Stimulated activated CD8-positive, alpha-beta memory T cell treated with anti-CD3 and anti-CD28 coated beads, Interleukin-7, amount 100 ng/mL, for 24 hours (primary cell): ENCODE measurements around the gene AFAP1.

ENCODE experiments used
- DNase-seq: peaks from one replicate; pipeline ENCODE4 v3.0.0-alpha.2; 2020; ENCODE audit warnings: low read depth

The AFAP1 gene

DNA sequence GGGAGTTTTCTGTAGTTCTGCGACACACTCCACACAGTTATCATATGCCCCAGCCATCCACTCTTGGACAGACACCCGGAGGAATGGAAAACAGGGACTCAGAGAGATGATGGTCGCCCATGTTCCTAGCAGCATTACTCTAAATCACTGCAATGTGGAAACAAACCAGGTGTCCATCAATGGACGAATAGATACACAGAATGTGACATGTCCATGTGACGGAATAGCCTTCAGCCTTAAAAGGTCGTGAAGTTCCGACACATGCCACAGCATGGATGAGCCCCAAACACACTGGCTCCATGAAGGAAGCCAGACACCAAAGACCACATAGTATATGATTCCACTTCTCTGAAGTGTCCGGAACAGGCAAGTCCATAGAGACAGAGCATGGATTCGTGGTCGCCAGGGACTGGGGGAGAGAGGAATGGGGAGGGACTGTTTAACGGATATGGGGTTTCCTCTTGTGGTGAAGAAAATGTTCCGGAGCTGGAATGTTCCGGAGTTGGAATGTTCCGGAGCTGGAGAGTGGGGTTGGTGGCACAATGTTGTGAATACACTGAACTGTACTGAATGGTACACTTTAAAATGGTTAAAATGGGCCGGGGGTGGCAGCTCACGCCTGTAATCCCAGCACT is 28.7 kb upstream of the AFAP1 start:
- DNase-seq = no peak

DNA sequence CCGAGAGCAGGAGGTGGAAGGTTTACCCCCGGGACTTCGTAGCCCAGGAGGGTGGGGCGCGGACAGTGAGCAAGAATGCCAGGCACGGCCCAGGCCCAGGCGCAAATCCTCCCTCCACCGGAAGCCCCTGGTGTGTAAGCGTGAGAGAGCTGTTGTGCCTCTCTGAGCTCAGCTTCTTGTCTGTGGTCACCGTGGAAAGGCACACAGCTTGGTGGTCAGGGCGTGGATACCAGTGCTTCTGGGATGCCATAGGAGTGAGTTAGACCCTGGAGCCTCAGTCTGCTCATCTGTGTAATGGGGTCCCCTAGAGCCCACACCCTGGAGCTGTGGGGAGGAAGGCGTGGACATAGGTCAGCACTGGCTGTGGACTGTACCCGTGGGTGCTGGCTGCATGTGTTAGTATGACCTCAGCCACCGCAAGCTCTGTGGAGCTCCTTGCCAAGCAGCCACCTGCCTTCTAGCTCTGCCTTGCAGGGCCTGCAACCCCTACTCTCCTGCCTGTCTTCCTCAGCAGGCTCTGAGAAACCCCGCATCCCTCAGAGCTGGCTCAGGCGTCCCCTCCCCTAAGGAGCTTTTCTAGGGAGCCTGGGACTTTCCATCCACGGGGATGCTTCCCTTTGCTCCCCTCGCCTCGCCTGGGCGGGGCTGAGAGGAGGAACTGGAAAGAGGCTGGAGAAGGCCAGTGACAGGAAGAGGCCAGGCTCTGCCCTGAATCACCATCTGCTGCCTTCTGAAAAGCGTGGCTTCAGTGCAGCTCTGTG is 28.0 kb upstream of the AFAP1 start:
- no peak for DNase-seq

GRCh38 chr4:7967063-7967440 is 27.4 kb upstream of the AFAP1 start:
- DNase-seq = no peak

DNA sequence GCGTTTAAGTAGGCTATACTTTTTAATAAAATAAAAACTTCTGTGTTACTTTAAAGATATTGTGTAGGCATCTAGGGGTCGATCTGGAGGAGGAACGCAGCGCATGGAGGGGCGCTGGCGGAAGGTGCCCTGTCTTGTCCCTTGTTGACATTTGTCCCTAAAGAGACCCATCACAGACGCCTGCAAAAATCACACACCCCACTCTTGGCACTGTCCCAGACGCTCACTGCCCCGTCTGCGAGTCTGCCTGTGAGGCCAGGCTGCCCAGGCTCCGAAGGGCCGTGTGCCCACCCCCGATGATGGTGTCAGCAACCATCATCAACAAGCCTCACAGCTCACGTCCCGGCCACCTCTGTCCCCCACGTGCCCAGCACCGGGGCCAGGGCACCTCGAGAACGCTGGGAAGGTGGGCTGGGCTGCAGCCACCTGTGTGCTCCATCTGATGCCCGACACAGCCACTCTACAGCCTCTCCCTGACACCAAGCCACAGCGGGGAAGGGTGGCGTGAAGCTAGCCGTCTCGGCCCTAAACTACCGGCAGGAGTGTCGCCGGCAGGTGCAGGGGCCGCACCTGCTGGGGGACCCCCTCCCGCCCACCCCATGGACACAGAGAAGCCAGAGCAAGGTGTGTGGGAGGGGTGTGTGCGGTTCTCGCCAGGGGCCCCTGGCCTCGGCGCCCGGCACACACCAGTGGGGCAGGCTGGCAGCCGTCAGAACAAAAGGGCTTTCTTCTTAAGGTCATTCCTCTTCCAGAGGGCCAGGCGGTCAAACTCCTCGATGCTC is 26.8 kb upstream of the AFAP1 start:
- DNase-seq = no peak

DNA sequence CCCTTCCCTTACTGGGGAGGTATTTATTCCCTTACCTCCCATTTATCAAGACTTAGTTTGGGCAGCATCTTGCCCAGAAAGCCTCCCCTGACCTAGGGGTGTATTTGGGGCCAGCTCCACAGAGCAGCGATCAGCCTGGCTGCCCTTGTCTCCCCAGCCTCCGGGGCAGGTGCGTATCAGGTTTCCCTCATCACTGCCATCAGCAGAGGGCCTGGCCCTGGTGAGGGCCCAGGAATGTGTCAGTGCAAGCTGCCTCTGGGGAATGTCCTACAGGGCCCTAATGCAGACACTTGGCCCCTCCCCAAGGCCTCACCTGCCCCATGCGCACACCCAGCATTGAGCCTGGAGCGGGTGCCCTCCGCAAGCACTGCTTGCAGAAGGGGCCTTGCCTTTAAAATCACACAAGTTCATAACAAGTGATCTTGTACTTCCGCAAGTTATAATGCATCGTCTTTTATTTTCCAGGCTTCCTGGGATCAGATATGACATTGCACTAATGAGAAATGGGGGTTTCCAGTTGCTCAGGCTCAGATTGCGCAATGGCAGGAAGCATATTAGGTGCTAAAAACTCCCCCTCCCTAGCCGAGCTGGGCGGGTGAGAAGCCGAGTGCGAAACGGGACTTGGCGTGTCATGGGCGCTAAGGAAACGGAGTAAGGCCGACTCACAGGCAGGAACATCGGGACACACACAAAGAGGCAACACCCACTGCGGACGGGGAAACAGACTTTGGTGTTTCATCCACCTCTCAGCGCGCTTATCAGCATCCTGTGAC is 25.4 kb upstream of the AFAP1 start:
- no peak for DNase-seq

DNA sequence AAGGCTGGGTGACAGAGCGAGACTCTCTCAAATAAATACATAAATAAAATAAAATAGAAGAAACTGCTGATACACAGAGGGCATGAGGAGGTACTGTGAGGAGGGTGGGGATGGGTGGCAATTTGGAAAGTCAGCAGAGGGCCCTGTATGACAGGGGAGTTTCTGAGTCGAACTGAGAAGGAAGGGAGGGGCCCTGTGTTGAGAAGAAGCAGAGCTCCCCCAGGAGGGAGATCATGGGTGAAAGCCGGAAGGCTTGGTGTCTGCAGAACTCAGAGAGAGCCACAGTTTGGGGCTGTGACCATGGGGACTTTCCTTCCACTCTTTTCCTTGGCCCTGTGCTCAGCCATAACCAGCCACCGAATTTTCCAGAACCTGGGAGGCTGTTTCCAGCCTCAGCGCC is 24.8 kb upstream of the AFAP1 start:
- no peak for DNase-seq

- no peak for DNase-seq
These were observed 24.0 kb upstream of the AFAP1 start for GRCh38 chr4:7963691-7964090.

- no peak for DNase-seq
These were observed 23.2 kb upstream of the AFAP1 start for GRCh38 chr4:7962609-7963508.

- DNase-seq = peak; percentile 56
These were observed 21.4 kb upstream of the AFAP1 start for GRCh38 chr4:7960790-7961655.

GRCh38 chr4:7960017-7960789 is 20.5 kb upstream of the AFAP1 start:
- DNase-seq = no peak

- DNase-seq = no peak
These were observed 19.4 kb upstream of the AFAP1 start for GRCh38 chr4:7959078-7959477.

GRCh38 chr4:7956934-7957656 is 17.4 kb upstream of the AFAP1 start:
- no peak for DNase-seq

GRCh38 chr4:7956270-7956808 is 16.7 kb upstream of the AFAP1 start:
- DNase-seq = no peak

DNA sequence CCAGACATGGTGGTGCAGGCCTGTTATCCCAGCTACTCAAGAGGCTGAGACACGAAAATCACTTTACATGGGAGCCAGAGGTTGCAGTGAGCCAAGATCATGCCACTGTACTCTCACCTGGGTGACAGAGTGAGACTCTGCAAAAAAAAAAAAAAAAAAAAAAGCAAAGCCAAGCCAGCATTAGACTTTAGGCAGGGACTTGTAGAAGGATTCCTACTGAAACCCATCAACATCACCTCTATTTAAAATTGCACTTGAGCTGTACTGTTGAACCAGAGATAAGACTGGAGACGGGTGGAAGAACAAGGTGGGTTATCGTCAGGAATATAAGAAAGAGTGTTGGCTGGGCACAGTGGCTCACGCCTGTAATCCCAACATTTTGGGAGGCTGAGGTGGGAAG is 15.7 kb upstream of the AFAP1 start:
- no peak for DNase-seq

DNA sequence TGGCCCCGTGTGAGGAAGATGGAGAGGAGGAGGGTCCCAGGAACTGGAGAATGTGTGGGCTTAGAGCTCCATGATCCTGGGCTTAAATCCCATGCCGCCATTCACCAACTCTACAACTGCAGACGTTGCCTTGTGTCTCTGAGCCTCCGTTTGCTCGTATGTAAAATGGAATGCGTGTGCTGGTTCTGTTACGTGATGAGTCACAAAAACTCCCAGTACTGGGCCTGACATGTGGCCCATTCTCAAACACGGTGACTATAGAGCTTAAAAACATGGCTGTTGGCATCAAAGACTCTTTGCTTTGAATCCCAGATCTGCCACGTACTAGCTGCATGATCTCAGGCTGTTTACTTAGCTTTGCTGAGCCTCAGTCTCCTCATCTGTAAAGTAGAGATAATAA is 13.0 kb upstream of the AFAP1 start:
- no peak for DNase-seq

- DNase-seq = no peak
These were observed 10.8 kb upstream of the AFAP1 start for GRCh38 chr4:7950301-7951092.

DNA sequence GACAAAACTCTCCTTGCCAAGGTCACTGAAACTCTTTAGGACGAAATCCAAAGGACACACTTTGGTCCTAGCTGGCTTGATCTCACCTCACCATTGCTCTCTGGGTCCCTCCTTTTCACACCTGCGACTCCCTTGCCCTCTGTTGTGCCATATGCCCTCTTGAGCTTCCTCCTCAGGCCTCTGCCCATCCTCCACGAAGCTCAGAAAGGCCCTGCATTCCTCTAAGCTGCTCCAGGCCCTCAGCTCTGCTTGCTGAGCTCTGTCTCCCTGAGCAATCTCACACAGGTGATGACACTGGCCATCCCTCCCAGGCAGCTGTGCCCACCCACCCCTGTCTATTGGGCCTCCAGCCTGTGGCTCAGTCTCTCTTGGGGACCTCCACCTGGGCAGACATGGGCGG is 10.1 kb upstream of the AFAP1 start:
- no peak for DNase-seq

GRCh38 chr4:7947927-7948326 is 8.3 kb upstream of the AFAP1 start:
- no peak for DNase-seq
